Heart left ventricle (tissue), 16 donors: ENCODE results near the gene EMILIN2. TPM values are rescaled to one million over a fixed set of nuclear protein-coding genes. Genes with fewer than 3 reads are reported as not detected.

ENCODE experiments used
- ATAC-seq, 4 donors: fragments of 200-7000 bp; cut with Tn5 transposase; one replicate each; pipeline ENCODE4 v1.9.1; 2020 to 2022; ENCODE audit warnings: moderate library complexity in 4 of 4, mild to moderate bottlenecking in 3 of 4, moderate number of reproducible peaks in 1 of 4
- DNase-seq, 5 donors: peaks; one replicate each; pipeline ENCODE4 v3.0.0-alpha.2; 2020
- H3K27ac ChIP-seq, 12 donors: fragments of 200-600 bp; sonication (generic) in 4 of 12; one replicate each; pipeline versions ENCODE4 v1.5.0 to v1.8.0; 2016 to 2022; ENCODE audit warnings: mild to moderate bottlenecking in 2 of 12
- H3K27me3 ChIP-seq, 9 donors: fragments of 200-600 bp; sonication (generic) in 2 of 9; one replicate each; pipeline versions ENCODE4 v1.5.1 to v1.8.0; 2016 to 2022; ENCODE audit warnings: mild to moderate bottlenecking in 3 of 9
- H3K36me3 ChIP-seq, 9 donors: fragments of 200-600 bp; sonication (generic) in 2 of 9; one replicate each; pipeline versions ENCODE4 v1.5.0 to v1.8.0; 2018 to 2022; ENCODE audit warnings: mild to moderate bottlenecking in 2 of 9
- H3K4me1 ChIP-seq, 12 donors: fragments of 200-600 bp; sonication (generic) in 4 of 12; one replicate each; pipeline versions ENCODE4 v1.5.0 to v1.8.0; 2016 to 2022; ENCODE audit warnings: mild to moderate bottlenecking in 3 of 12
- H3K4me3 ChIP-seq, 12 donors: fragments of 200-600 bp; sonication (generic) in 4 of 12; one replicate each; pipeline versions ENCODE4 v1.5.0 to v1.8.0; 2017 to 2022; ENCODE audit warnings: mild to moderate bottlenecking in 9 of 12, moderate library complexity in 4 of 12
- H3K9me3 ChIP-seq, 12 donors: fragments of 200-600 bp; sonication (generic) in 4 of 12; one replicate each; pipeline versions ENCODE4 v1.5.0 to v1.8.0; 2016 to 2022; ENCODE audit warnings: mild to moderate bottlenecking in 1 of 12
- CTCF ChIP-seq, 12 donors: fragments of 200-600 bp; sonication (generic) in 4 of 12; IDR thresholded peaks; one replicate each; pipeline versions ENCODE4 v1.5.0 to v1.8.0; 2018 to 2022; ENCODE audit warnings: antibody characterized with exemption in 12 of 12, mild to moderate bottlenecking in 5 of 12
- POLR2A ChIP-seq, 2 donors: fragments of 450-650 bp; IDR thresholded peaks; one replicate each; pipeline ENCODE4 v1.6.1; 2017; ENCODE audit warnings: antibody characterized with exemption in 2 of 2, mild to moderate bottlenecking in 2 of 2, moderate library complexity in 2 of 2
- WGBS, 4 donors: extraction: QIAGEN DNeasy Blood & Tissue Kit in 2 of 4; methylation state at CpG; one replicate each; pipeline versions ENCODE4 v1.1.5 to v1.1.7; 2013 to 2018; 5-methylcytosine and 5-hydroxymethylcytosine counted together
- intact Hi-C, 10 donors: fragments of 100-400 bp; cut with DNase I; formaldehyde crosslinking; loops; one replicate each; pipeline versions ENCODE4 v1.11.1 to v1.14.2; 2022
- polyA plus RNA-seq, 2 donors: library from polyadenylated mRNA; stranded (reverse); fragments of 200-250 nt; gene quantifications; one replicate each; pipeline ENCODE4 v1.2.3, GENCODE V29; 2013
- total RNA-seq, 9 donors: library from RNA; depleted of rRNA in 2 of 9; stranded (reverse); fragments of >200 nt in 2 of 9; fragmentation: NEBNext Ultra II Directional in 3 of 9; extraction: Animal tissue kit (Norgen Biotek cat#: 25700) in 3 of 9; gene quantifications; one replicate each; pipeline versions ENCODE4 v1.1.0 to v1.2.4, GENCODE V29; 2016 to 2023
- donor health status: ischemic (EF 13 %, LVEDD 7.1; RV severe dilation, severe dysfunction).
- donor health status: healthy with polysubstance abuse.
- donor health status: DM: no; HTN: yes; CAD: no.
- donor health status: DM: no; HTN: no; CAD: no.
- donor health status: ischemic (EF 25% LVEDD 6.9; RV normal size, moderate dysfunction).
- donor health status: ischemic (EF 25% LVEDD 5.7; RV mildly dilated, moderate dysfunction).
- donor health status: healthy.
- donor health status: DM: yes; HTN: yes; CAD: no.
- donor health status: ischemic (EF 35%, LVEDD 5.7; RV mildly dilated, moderate dysfunction).
- donor health status: nonischemic (EF 11% LVEDD 7.7; RV severe dilation, severe dysfunction).
- donor health status: DM: yes; HTN: yes; CAD: no.
- donor health status: PGD.
- donor health status: ischemic (EF 29% LVEDD 5.4; RV normal size, mild dysfunction).
- donor health status: nonischemic (EF 23%, LVEDD 6.1; RV moderate dilation, normal function).

EMILIN2 gene
- total and polyA plus RNA-seq, 11 donors, result 14.4 to 71.3 (median 22.6) TPM

GRCh38 chr18:2905854-2906703 is 59.3 kb downstream of the EMILIN2 start:
- DNase-seq (peak; percentile 82 to 90 (median 87)), ATAC-seq (peak in 3 of 4 donors; percentile 68 to 78 (median 71))
- Histone ChIP-seq H3K9me3 (no peaks in the 10 kb centered on the region), H3K27ac (peak overlapping the region in 11 of 12 donors; percentile 22 to 88 (median 54)), H3K4me3 (peak overlapping the region; percentile 51 to 79 (median 61)), H3K4me1 (peaks cover 5 to 61% (median 30%) of the 10 kb centered on the region in 12 donors), H3K36me3 (peaks cover 0 to 32% (median 0%) of the 10 kb centered on the region in 9 donors), H3K27me3 (peaks cover 0 to 7% (median 0%) of the 10 kb centered on the region in 9 donors)
- WGBS, 4 donors, result 8 to 23% (median 11%) methylated on average over 31 to 92 of the region's 92 CpGs
- intact Hi-C loops, result loop anchor here in 3 of 10 donors (2.0 to 10.0 kb wide), 4 partner anchors 59 to 139 kb away; partner anchors contain the start of gene EMILIN2 (in 1 of the 3)
- peak in 1 of 12 donors; percentile 3 for TF ChIP-seq CTCF (IDR thresholded peaks at IDR 0.05)
- peak in 1 of 2 donors; percentile 49 for TF ChIP-seq POLR2A (IDR thresholded peaks at IDR 0.05)

- Histone ChIP-seq H3K36me3 (peaks cover 0 to 41% (median 0%) of the 10 kb centered on the region in 9 donors), H3K4me1 (peaks cover 5 to 52% (median 25%) of the 10 kb centered on the region in 12 donors), H3K27ac (peak overlapping the region in 11 of 12 donors; percentile 22 to 88 (median 54)), H3K27me3 (peaks cover 0 to 7% (median 0%) of the 10 kb centered on the region in 9 donors), H3K4me3 (peak overlapping the region; percentile 51 to 79 (median 61)), H3K9me3 (no peaks in the 10 kb centered on the region)
- DNase-seq, result peak in 3 of 5 donors; percentile 35 to 69 (median 45)
- 4 to 19% (median 12%) methylated on average over 19 to 73 of the region's 73 CpGs for WGBS, 4 donors
- no peak for TF ChIP-seq POLR2A (IDR thresholded peaks at IDR 0.05)
- TF ChIP-seq CTCF (IDR thresholded peaks at IDR 0.05), result peak in 5 of 12 donors; percentile 23 to 39 (median 33)
- ATAC-seq, result peak in 2 of 4 donors; percentile 27 to 62
- intact Hi-C loops, result loop anchor here in 3 of 10 donors (2.0 to 10.0 kb wide), 4 partner anchors 60 to 140 kb away; partner anchors contain the start of gene EMILIN2 (in 1 of the 3)
Observed at GRCh38 chr18:2906704-2907549, 60.1 kb downstream of the EMILIN2 start.

GRCh38 chr18:2907550-2908135 is 60.8 kb downstream of the EMILIN2 start:
- H3K4me1 ChIP-seq, result peaks cover 3 to 45% (median 20%) of the 10 kb centered on the region in 12 donors
- ATAC-seq (no peak), DNase-seq (peak in 1 of 5 donors; percentile 17)
- H3K27me3 ChIP-seq, result peaks cover 0 to 7% (median 0%) of the 10 kb centered on the region in 9 donors
- peaks cover 0 to 48% (median 0%) of the 10 kb centered on the region in 9 donors for H3K36me3 ChIP-seq
- H3K4me3 ChIP-seq, result peak overlapping the region in 9 of 12 donors; percentile 52 to 79 (median 62)
- no peak for TF ChIP-seq CTCF (IDR thresholded peaks at IDR 0.05)
- no peak for TF ChIP-seq POLR2A (IDR thresholded peaks at IDR 0.05)
- no peaks in the 10 kb centered on the region for H3K9me3 ChIP-seq
- peak overlapping the region in 2 of 12 donors; percentile 75 to 88 for H3K27ac ChIP-seq
- intact Hi-C loops, result loop anchor here in 3 of 10 donors (2.0 to 10.0 kb wide), 4 partner anchors 61 to 140 kb away; partner anchors contain the start of gene EMILIN2 (in 1 of the 3)
- 68 to 81% (median 74%) methylated on average over 5 of the region's 5 CpGs for WGBS, 4 donors
